ACC112 (cell line): ENCODE data around the gene ACSBG1.

ENCODE experiments used
- H2AFZ ChIP-seq: fragments of 200-600 bp; sonication (generic); one replicate; pipeline ENCODE4 v1.6.0; 2017; ENCODE audit warnings: antibody characterized with exemption, low read length; ENCODE audit not compliant: unreplicated experiment
- H3K27ac ChIP-seq: fragments of 200-600 bp; sonication (generic); 2 replicates; pipeline ENCODE4 v1.5.1; 2014; ENCODE audit warnings: low read depth, mild to moderate bottlenecking, antibody characterized with exemption, low read length, moderate library complexity
- H3K27me3 ChIP-seq: fragments of 200-600 bp; sonication (generic); 2 replicates; pipeline ENCODE4 v1.6.1; 2014; ENCODE audit warnings: mild to moderate bottlenecking, antibody characterized with exemption, low read length, moderate library complexity, mixed read lengths; ENCODE audit not compliant: insufficient read depth
- H3K36me3 ChIP-seq: fragments of 200-600 bp; sonication (generic); 2 replicates; pipeline ENCODE4 v1.6.1; 2016; ENCODE audit warnings: mild to moderate bottlenecking, antibody characterized with exemption, low read length, moderate library complexity, mixed read lengths; ENCODE audit not compliant: insufficient read depth
- H3K4me1 ChIP-seq: fragments of 200-600 bp; sonication (generic); one replicate; pipeline ENCODE4 v1.6.1; 2016; ENCODE audit warnings: low read length, mixed read lengths; ENCODE audit not compliant: insufficient read depth, unreplicated experiment, control insufficient read depth
- H3K4me3 ChIP-seq: fragments of 200-600 bp; sonication (generic); 2 replicates; pipeline ENCODE4 v1.5.1; 2014; ENCODE audit warnings: mild to moderate bottlenecking, low read depth, low read length
- H3K79me2 ChIP-seq: fragments of 200-600 bp; sonication (generic); one replicate; pipeline ENCODE4 v1.6.0; 2016; ENCODE audit warnings: low read length; ENCODE audit not compliant: control insufficient read depth, unreplicated experiment, insufficient read depth

ACSBG1 gene

GRCh38 chr15:78209646-78210348 lies 24.6 kb downstream of the ACSBG1 start:
- H2AFZ ChIP-seq = no peak overlapping the region
- no peak overlapping the region for H3K27ac ChIP-seq
- no peak overlapping the region for H3K4me3 ChIP-seq
- H3K4me1 ChIP-seq = peaks cover 31% of the 10 kb centered on the region
- no peaks in the 10 kb centered on the region for H3K27me3 ChIP-seq
- no peaks in the 10 kb centered on the region for H3K79me2 ChIP-seq
- no peaks in the 10 kb centered on the region for H3K36me3 ChIP-seq

GRCh38 chr15:78208887-78209645 lies 25.3 kb downstream of the ACSBG1 start:
- no peaks in the 10 kb centered on the region for H3K79me2 ChIP-seq
- H3K27me3 ChIP-seq = no peaks in the 10 kb centered on the region
- H3K4me3 ChIP-seq = no peak overlapping the region
- peaks cover 29% of the 10 kb centered on the region for H3K4me1 ChIP-seq
- H2AFZ ChIP-seq = no peak overlapping the region
- no peak overlapping the region for H3K27ac ChIP-seq
- H3K36me3 ChIP-seq = no peaks in the 10 kb centered on the region

GRCh38 chr15:78208341-78208844 lies 26.0 kb downstream of the ACSBG1 start:
- Histone ChIP-seq H3K4me1 (peaks cover 28% of the 10 kb centered on the region), H2AFZ (no peak overlapping the region), H3K79me2 (no peaks in the 10 kb centered on the region), H3K4me3 (no peak overlapping the region), H3K36me3 (no peaks in the 10 kb centered on the region), H3K27me3 (no peaks in the 10 kb centered on the region), H3K27ac (no peak overlapping the region)

GRCh38 chr15:78207641-78208340 lies 26.6 kb downstream of the ACSBG1 start:
- Histone ChIP-seq H3K36me3 (no peaks in the 10 kb centered on the region), H3K27me3 (no peaks in the 10 kb centered on the region; the same call in 1 of the 2 replicates), H3K27ac (no peak overlapping the region), H2AFZ (no peak overlapping the region), H3K4me1 (peaks cover 22% of the 10 kb centered on the region), H3K4me3 (no peak overlapping the region), H3K79me2 (no peaks in the 10 kb centered on the region)

GRCh38 chr15:78207110-78207458 lies 27.3 kb downstream of the ACSBG1 start:
- Histone ChIP-seq H3K79me2 (no peaks in the 10 kb centered on the region), H3K27ac (no peak overlapping the region), H3K36me3 (no peaks in the 10 kb centered on the region)

GRCh38 chr15:78206326-78207109 lies 27.8 kb downstream of the ACSBG1 start:
- no peak overlapping the region for H3K27ac ChIP-seq
- peaks cover 12% of the 10 kb centered on the region for H3K4me1 ChIP-seq

More at GRCh38 chr15:78207110-78207458, 27.3 kb downstream of the ACSBG1 start:
- Histone ChIP-seq H3K4me1 (peaks cover 15% of the 10 kb centered on the region), H2AFZ (no peak overlapping the region), H3K4me3 (no peak overlapping the region), H3K27me3 (no peaks in the 10 kb centered on the region; the same call in 1 of the 2 replicates)

GRCh38 chr15:78205856-78206255 lies 28.5 kb downstream of the ACSBG1 start:
- no peaks in the 10 kb centered on the region for H3K79me2 ChIP-seq
- H3K36me3 ChIP-seq = no peaks in the 10 kb centered on the region
- no peak overlapping the region for H3K4me3 ChIP-seq
- no peak overlapping the region for H2AFZ ChIP-seq
- peaks cover 12% of the 10 kb centered on the region for H3K4me1 ChIP-seq
- no peak overlapping the region for H3K27ac ChIP-seq
- H3K27me3 ChIP-seq = no peaks in the 10 kb centered on the region; the same call in 1 of the 2 replicates

More at GRCh38 chr15:78206326-78207109, 27.8 kb downstream of the ACSBG1 start:
- Histone ChIP-seq H3K36me3 (no peaks in the 10 kb centered on the region), H3K79me2 (no peaks in the 10 kb centered on the region), H2AFZ (no peak overlapping the region), H3K27me3 (no peaks in the 10 kb centered on the region; the same call in 1 of the 2 replicates), H3K4me3 (no peak overlapping the region)

- Histone ChIP-seq H3K4me1 (peaks cover 12% of the 10 kb centered on the region), H3K79me2 (no peaks in the 10 kb centered on the region), H3K27ac (no peak overlapping the region), H3K4me3 (no peak overlapping the region), H3K36me3 (no peaks in the 10 kb centered on the region), H3K27me3 (no peaks in the 10 kb centered on the region; the same call in 1 of the 2 replicates), H2AFZ (no peak overlapping the region)
Measured at GRCh38 chr15:78205337-78205736, 29.0 kb downstream of the ACSBG1 start.

GRCh38 chr15:78204351-78205309 lies 29.7 kb downstream of the ACSBG1 start:
- Histone ChIP-seq H3K27ac (no peak overlapping the region), H3K79me2 (no peaks in the 10 kb centered on the region), H3K27me3 (no peaks in the 10 kb centered on the region; the same call in 1 of the 2 replicates), H3K4me1 (peaks cover 12% of the 10 kb centered on the region), H3K36me3 (no peaks in the 10 kb centered on the region), H3K4me3 (no peak overlapping the region), H2AFZ (no peak overlapping the region)
